Keratinocyte (primary cell): ENCODE results near the gene KIF25.

Experiments
- CTCF ChIP-seq, 3 experiments: IDR thresholded peaks in 1 of 3; conservative IDR thresholded peaks in 1 of 3; optimal IDR thresholded peaks in 1 of 3; 2 replicates in 2 of 3; 3 replicates in 1 of 3; pipeline versions ENCODE3 to v1.5.1; 2011; ENCODE audit warnings: low read length in 3 of 3, mild to moderate bottlenecking in 3 of 3, moderate library complexity in 2 of 3, control low read depth in 1 of 3, inconsistent platforms in 1 of 3; ENCODE audit not compliant: insufficient read depth in 2 of 3; ENCODE audit errors: extremely low read depth in 1 of 3
- EZH2 ChIP-seq: IDR thresholded peaks from one replicate; pipeline ENCODE4 v1.6.1; 2012; ENCODE audit warnings: inconsistent platforms, mild to moderate bottlenecking, low read length, moderate library complexity

GRCh38 chr6:167995302-167995701, 2.2 kb upstream of the KIF25 start:
- TF ChIP-seq CTCF (optimal IDR thresholded peaks at IDR 0.05 in 1 of 3, IDR thresholded peaks at IDR 0.05 in 1 of 3, conservative IDR thresholded peaks at IDR 0.05 in 1 of 3; ENCODE audit: extremely low read depth in 1 of 3, insufficient read depth in 2 of 3, low read length in 3 of 3) (no peak), EZH2 (no peak)
